ENCODE results near the gene MBOAT7. TPM values are rescaled to one million over a fixed set of nuclear protein-coding genes. Genes with fewer than 3 reads are reported as not detected.

MBOAT7 gene
- total and polyA plus RNA-seq, 2 of the 4 experiments (the other 2 are of a cell fraction): 11.3 to 121 TPM

DNA sequence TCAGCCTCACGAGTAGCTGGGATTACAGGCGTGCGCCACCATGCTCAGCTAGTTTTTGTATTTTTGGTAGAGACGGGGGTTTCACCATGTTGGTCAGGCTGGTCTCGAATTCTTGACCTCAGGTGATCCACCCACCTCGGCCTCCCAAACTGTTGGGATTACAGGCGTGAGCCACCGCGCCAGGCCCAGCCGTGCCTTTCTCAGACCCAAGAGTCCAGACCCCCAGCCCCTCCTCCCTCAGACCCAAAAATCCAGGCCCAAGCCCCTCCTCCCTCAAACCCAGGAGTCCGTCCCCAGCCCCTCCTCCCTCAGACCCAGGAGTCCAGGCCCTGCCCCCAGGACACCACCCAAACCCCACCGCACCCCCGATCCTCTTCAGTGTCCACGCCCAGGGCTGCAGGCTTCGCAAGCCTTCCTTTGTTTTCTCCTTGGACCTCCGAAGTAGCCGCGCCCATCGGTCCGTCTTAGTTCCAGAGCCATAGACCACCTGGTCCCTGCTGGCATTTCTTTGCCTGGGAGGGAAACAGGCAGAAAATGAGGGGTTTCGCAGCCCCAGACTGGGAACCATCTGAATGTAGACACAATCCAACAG, 20.1 kb downstream of the MBOAT7 start:
- Histone ChIP-seq H3K4me1 (ENCODE audit: control insufficient read depth, insufficient read depth, low read length) (no peaks in the 10 kb centered on the region), H3K4ac (ENCODE audit: low read depth, low read length) (no peak overlapping the region), H2AK9ac (replicated peaks; ENCODE audit: low read depth, low read length, poor library complexity) (peak overlapping the region; percentile 70), H2BK120ac (ENCODE audit: low read depth, low read length) (no peak overlapping the region), H4K91ac (ENCODE audit: insufficient read depth, low read depth, low read length) (no peak overlapping the region), H3K23ac (ENCODE audit: low read depth, low read length) (no peak overlapping the region), H3K36me3 (ENCODE audit: control insufficient read depth, insufficient read depth, low read length) (no peaks in the 10 kb centered on the region), H3K27ac (ENCODE audit: insufficient read depth, low read length) (no peak overlapping the region), H2AFZ (replicated peaks; ENCODE audit: low read length, poor library complexity) (no peak overlapping the region), H4K20me1 (ENCODE audit: insufficient read depth, low read length) (no peaks in the 10 kb centered on the region; the same call in 1 of the 2 replicates), H3K14ac (replicated peaks; ENCODE audit: low read depth, low read length) (no peak overlapping the region; the same call in 1 of the 2 replicates), H3K9me3 (ENCODE audit: control insufficient read depth, insufficient read depth, low read length) (no peaks in the 10 kb centered on the region), H3K56ac (ENCODE audit: extremely low read depth, insufficient read depth, low read length) (no peak overlapping the region), H3K4me3 (ENCODE audit: insufficient read depth, low read depth, low read length) (no peak overlapping the region), H2AK5ac (ENCODE audit: low read depth, low read length) (no peak overlapping the region), H3K27me3 (ENCODE audit: control insufficient read depth, insufficient read depth, low read length) (no peaks in the 10 kb centered on the region), H3K9me1 (ENCODE audit: insufficient read depth, low read length) (no peaks in the 10 kb centered on the region), H4K5ac (ENCODE audit: low read depth, low read length) (no peak overlapping the region), H3K18ac (ENCODE audit: low read depth, low read length) (no peak overlapping the region), H3K79me1 (ENCODE audit: low read depth in 1 of 2, low read length in 2 of 2) (no peaks in the 10 kb centered on the region), H2BK15ac (ENCODE audit: low read depth, low read length) (no peak overlapping the region), H3K4me2 (ENCODE audit: low read depth, low read length) (no peak overlapping the region), H4K8ac (ENCODE audit: low read depth in 2 of 2, low read length in 2 of 2) (no peak overlapping the region), H2BK20ac (ENCODE audit: low read depth, low read length) (no peak overlapping the region), H2BK5ac (ENCODE audit: low read depth, low read length, poor library complexity, severe bottlenecking) (no peak overlapping the region), H3K9ac (ENCODE audit: low read depth, low read length) (no peak overlapping the region)
- WGBS, 2 experiments (ENCODE audit: extremely low coverage in 2 of 2, insufficient read length in 1 of 2): 92% methylated on average over 12 of the region's 21 CpGs; no CpG with 5 or more reads in 1 of the 2 experiments
- ChIA-PET POLR2A (ENCODE audit: unreplicated experiment) (no interaction called here), CTCF (no interaction called here)
- TF ChIP-seq NFE2L2 (IDR thresholded peaks at IDR 0.05; ENCODE audit: low read depth, low read length) (no peak), MAZ (IDR thresholded peaks at IDR 0.05; ENCODE audit: borderline replicate concordance, low read depth, low read length) (no peak), RAD21 (IDR thresholded peaks at IDR 0.05; ENCODE audit: low read length) (no peak), MXI1 (IDR thresholded peaks at IDR 0.05; ENCODE audit: borderline replicate concordance, low read depth, low read length) (no peak), CEBPB (IDR thresholded peaks at IDR 0.05; ENCODE audit: low read depth, low read length) (no peak)
- TF ChIP-seq, protein P1, sequence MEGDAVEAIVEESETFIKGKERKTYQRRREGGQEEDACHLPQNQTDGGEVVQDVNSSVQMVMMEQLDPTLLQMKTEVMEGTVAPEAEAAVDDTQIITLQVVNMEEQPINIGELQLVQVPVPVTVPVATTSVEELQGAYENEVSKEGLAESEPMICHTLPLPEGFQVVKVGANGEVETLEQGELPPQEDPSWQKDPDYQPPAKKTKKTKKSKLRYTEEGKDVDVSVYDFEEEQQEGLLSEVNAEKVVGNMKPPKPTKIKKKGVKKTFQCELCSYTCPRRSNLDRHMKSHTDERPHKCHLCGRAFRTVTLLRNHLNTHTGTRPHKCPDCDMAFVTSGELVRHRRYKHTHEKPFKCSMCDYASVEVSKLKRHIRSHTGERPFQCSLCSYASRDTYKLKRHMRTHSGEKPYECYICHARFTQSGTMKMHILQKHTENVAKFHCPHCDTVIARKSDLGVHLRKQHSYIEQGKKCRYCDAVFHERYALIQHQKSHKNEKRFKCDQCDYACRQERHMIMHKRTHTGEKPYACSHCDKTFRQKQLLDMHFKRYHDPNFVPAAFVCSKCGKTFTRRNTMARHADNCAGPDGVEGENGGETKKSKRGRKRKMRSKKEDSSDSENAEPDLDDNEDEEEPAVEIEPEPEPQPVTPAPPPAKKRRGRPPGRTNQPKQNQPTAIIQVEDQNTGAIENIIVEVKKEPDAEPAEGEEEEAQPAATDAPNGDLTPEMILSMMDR (conservative IDR thresholded peaks at IDR 0.05; ENCODE audit: low read depth, low read length): no peak
- DNase-seq: no peak
- intact Hi-C loops (cut with micrococcal nuclease) (loop anchor here (2.0 kb wide), 1 partner anchor 20 kb away; the partner anchor contains the start of gene MBOAT7), in situ Hi-C loops (cut with MboI; ENCODE audit: low sequenced_read_pairs) (no loop called here), dilution Hi-C loops (cut with HindIII; ENCODE audit: low sequenced_read_pairs, unreplicated experiment) (no loop called here)
- no TSS peak for BruUV-seq (replicated peaks)
- ATAC-seq (ENCODE audit: low read depth): no peak

All from IMR-90 (cell line).